HG03108 (cell line): ENCODE measurements around the gene TMED9.
"Not testable (repeated sequence)": the region's sequence is repeated elsewhere in the genome, so short reads cannot be mapped to it uniquely, and the experiment has no call there.

Experiments
- ATAC-seq: cut with Tn5 transposase; IDR thresholded peaks from one replicate; pipeline ENCODE4 v1.9.1; 2021; ENCODE audit warnings: moderate library complexity; ENCODE audit not compliant: unreplicated experiment

TMED9 gene

DNA sequence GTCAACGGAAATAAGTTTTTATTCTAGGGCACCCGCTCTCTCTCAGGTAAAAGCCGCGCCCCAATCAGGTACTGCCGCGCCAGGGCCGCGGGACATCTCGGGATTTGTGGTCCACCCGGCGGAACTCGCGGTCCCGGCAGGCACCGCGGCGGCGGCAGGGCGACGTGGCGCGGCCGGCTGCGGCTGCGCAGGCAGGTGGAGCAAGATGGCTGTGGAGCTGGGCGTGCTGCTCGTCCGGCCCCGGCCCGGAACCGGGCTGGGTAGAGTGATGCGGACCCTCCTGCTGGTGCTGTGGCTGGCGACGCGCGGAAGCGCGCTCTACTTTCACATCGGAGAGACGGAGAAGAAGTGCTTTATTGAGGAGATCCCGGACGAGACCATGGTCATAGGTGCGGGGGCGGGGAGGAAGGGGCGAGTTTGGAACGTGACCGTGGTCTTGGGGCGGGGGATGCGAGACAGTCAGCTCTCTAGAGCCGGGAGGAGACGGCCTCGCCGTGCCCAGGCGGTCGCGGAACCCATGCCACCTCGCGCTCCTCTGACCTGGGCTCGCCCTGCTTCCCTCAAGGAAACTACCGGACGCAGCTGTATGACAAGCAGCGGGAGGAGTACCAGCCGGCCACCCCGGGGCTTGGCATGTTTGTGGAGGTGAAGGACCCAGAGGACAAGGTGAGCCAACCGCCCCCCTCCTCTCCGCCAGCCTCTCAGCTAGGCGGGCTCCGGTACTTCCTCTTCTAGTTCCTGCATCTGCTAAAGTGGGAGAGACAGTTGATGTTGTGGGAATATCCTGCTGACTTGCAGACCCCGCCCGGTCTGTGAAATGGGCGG, at the start of gene TMED9:
TMED9 (plus strand) TSS at position 194 of the 825 bp plus-strand sequence; CDS start at position 206, 12 bp downstream.
- ATAC-seq: peak; percentile 93

DNA sequence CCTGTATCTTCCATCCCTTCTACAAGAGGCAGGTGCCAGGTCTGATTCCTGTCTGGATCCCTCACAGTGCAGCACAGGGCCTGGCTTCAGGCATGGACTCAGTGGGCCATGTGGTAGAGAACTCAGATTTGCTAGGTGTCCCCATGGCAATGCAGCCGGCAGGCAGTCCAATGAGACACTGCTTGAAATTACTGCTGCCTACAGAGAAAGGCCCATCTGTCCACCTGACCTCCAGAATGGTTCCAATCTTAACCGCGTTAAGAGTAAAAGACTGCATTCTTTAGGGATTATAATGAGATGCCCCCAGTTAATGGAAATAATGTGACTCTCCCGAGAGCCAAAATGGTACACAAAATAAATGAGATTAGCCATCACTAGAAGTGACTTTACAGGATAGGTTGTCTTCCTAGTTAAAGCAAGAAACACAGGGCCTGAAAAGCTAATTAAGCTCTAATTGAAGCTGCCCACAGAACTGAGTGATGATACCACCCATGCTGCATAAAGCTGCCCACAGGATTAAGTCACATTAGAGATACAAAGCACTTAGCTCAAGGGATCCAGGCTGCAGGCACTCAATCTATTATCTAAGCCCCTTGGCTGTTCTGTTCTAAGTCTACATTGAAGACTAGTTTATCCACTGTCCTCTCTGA, 49.1 kb upstream of the TMED9 start:
- ATAC-seq: no peak

DNA sequence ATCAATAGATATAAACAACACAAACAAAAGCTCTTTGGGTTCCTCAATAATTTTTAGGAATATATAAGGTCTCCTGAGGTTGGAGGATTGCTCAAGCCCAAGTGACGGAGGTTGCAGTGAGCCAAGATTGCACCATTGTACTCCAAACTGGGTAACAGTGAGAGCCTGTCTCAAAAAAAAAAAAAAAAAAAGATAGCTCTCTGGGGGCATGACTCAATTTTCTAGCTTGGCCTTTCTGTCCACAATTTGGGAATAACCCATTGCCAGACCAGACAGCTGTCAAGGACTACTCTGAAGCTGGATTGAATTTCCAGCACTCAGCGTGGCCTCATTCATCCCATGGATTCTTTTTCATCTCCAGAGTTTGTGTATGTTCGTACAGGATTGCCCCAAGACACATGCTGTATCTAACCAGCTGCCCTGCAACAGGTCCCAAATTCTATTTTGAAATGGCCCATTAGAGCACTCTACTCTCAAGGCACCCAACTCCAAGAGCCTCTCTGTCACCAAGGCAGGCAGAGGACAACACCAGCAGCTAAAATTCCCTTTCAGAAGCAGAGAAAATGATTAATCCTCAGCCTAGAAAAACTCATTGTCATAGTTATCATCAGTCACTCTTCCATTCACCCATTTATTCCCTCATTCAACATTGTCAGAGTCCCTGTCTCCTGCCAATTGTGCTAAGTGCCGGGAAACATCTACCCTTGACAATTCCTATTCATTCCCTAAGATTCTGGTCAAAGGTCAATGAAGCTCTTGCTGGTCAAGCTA, 46.3 kb upstream of the TMED9 start:
- ATAC-seq: no peak

DNA sequence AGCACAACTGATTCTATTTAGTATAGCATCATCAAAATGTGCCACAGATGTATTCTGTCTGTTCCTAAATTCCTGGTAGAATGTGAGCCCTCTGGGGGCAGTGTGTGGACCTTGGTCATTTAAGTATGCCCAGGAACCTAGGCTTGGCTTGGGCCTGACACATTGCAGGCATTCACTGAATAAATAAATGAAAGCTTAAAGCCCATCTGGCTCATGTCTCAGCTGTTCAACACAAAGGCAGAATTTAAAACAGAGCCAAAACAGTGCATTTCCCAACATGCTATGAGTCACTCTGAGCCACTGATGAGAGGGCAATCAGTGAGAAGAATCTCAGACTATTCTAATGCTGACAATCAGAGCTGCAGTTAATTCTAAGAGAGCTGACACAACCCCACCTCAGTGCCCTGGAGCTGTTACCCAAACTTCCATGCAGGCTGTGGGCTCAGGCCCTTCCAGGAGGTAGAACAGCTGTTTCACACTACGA, 45.7 kb upstream of the TMED9 start:
- ATAC-seq: no peak

DNA sequence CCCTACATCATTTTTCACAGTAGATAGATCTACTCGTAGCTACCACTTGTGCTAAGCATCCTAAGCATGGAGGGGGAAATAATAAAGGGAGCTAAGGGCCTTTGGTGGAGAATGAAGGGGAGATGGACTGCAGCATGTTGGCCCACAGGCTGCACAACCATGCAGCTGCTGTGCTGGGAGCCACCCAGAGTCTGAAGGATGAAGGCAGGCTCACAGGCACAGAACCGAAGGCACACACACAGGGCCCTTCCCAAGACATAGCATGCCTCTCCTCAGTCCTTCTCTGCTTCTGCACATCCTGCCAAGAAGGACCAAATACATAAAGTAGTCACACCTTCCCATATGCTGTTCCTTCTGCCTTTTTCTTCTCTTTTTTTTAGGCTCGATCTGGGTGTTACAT, 44.3 kb upstream of the TMED9 start:
- ATAC-seq: no peak

DNA sequence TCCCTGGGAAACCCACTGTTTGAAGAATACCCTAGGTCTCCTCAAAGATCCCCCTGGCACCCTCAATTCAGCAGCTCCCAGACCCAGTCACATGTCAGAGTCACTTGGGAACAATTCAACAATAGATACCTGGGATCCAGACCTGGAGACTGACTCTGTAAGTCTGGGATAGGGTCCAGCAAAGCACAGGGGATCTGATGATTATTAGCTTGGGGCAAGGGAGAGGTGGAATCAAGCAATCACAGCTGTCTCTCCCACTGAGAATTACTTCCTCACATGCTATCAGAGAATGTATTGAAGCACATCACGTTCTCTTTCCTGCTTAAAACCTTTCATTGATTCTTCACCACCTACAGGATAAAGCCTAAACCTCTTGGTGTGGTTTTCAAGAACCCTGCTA, 43.5 kb upstream of the TMED9 start:
- ATAC-seq: no peak

DNA sequence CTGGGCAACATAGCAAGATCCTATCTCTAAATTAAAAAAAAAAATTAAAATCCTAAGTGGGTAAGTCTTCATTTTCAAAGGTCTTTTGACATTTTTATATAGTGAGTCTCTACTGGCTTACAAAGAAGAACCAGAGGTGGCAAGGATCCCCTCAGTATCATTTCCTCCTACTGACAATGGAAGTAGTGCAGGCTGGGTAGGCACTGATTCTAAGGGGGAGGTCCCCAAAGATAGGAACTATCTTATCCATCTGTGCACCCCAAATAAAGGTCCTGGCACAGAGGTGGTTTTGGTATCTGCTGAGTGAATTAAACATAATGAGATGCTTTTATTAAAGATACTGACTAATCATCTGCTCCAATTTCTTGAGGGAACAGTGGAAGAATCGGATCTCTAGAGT, 41.9 kb upstream of the TMED9 start:
- ATAC-seq: no peak

DNA sequence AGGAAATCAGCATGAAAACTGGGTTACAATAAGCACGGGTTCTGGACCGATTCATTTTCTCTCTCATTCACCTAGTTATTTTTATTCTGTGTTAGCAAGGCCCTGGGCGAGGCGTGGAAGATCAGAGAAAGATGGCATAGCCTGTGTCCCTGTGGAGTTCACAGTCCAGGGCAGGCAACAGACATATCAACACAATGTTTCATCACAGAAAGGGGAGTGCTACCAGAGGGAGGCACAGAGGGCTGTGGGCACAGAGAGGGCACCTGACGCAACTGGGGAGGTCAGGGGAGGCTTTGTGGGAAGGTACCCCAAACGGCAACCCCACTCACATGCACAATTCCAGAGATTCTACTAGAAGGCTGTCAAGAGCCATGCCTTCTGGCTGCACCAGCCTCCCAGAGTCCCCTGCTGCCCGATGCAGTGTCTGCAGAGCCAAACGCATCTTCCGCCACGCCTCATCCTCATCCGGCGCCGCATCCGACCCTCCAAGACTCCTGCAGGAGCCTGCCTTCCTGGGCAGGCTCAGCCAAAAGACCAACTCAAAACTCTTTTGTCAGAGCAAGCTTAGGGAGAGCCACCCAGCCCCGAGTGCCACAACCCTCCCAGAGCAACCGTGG, 39.1 kb upstream of the TMED9 start:
- ATAC-seq: no peak

DNA sequence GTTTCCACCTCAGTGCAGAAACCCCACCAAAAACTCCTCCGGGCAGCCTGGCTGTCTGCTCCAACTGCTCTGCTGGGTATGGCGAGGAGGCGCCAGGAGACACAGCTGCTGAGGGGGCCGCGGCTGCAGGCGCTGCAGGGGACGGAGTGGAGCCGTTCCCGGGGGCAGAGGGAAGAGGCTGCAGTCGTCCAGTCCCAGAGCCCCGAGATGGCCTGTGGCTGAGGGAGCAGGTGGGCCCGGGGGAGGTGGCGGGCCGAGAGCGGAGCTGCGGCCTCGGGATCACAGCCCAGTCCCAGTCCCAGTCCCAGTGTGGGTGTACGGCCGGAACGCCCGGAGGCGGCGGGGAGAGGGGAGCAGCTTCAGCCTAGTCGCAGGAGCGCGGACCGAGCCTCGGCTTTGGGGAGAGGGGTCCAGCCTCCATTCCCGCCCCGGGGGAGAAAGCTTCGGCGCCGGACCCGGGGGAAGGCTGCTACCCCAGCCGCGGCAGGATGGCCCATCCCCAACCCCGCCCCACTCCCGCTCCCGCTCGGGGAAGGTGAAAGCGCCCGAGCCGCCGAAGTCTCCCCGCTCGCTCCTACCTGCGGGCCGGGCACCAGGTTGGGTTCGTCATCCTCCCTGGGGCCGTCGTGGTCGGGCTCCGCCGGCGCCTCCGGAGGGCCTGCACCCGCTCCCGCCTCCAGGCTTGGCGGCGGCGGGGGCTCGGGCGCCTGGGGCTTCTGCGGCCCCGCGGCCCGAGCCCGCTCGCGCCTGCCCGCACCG, 38.2 kb upstream of the TMED9 start:
- ATAC-seq: peak; percentile 31

DNA sequence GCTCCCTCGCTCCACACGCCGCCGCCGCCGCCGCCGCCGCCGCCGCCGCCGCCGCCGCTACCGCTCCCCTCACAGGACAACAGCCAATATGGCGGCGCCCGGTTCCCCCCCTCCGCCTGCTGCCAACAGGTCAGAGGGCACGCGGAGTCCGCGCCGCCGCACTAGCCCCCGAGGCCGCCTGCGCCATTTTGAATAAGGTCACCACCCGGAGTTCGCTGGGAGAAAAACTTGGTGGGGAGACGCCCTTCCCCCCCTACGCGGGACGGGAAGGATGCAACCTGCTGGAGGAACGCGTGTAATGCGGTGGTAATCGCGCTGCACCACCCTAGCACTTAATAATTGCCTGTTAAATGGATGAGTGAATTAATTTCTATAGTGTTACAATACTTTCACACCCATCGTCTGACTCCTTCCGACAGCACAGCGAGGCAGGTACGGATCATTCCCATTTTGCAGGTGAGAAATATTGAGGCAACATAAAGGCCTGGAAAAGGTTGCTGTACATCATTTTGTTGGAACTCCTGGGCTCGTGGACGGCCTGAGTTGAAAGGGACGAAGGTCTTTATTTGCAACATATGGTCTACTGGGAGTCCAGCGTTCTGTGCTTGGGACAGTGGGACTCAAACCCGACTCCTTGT, 37.4 kb upstream of the TMED9 start, which contains the start of gene FAM193B:
FAM193B (minus strand) TSS at position 90 of the 638 bp plus-strand sequence. CDS start 105 bp downstream, outside the sequence.
- ATAC-seq: peak; percentile 89

DNA sequence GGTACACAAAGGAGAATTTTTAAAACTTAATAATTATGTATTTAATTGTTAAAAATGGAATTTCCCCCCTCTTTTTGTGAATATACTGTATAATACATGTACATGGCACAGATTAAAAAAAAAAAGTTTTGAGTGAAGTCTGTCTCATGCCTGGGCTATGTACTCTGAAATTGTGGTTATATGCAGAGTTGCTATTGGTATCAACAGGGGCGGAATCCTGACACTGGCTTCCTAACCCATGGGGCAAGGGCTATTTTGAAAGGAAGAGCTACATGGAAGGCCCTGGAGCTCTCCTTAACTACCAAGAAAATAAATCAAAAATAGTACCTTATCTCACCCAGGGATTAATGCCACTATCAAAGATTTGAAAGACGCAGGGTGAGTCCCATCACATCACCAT, 36.8 kb upstream of the TMED9 start:
- no peak for ATAC-seq

DNA sequence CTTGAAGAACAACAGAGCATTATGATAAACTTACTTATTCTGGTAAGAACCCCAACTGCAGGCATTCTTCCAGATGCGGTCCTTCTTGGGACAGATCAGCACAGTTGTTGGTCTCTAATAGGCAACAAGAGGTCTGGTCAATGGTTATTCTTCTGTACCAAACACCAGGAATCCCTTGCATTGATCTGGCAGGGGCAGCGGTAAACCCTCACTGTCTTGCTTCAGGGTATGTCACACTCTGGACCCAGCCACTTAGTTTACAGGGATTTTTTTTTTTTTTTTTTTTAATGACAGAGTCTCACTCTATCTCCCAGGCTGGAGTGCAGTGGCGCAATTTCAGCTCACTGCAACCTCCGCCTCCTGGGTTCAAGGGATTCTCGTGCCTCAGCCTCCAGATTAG, 36.3 kb upstream of the TMED9 start:
- no peak for ATAC-seq

DNA sequence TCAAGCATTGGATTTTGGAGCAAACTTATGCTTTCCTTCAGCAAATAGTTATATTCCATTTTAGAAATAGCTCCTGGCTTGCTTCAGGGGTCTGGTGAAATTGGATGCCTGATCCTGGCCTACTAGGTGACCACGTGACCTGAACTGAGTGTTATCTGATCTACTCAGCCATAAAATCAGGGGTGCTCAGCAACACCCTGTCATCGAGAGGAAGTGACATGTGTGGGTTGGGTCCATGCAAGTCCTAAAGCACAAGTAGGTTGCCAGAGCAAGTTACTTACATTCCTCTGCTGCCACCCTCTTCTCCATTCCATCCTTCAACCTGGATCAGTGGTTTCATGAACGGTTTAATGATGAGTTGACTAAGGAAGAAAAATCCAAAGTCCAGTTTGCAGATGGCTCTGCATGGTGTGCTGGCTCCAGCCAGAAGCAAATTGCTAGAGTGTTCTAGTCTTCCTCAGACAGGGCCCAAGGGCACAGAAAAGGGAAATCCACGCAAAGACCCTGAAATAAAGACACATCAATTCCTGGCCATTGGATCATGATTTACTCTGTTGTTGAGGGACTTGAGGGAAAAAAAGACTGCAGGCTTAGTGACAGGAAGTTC, 34.9 kb upstream of the TMED9 start:
- no peak for ATAC-seq

DNA sequence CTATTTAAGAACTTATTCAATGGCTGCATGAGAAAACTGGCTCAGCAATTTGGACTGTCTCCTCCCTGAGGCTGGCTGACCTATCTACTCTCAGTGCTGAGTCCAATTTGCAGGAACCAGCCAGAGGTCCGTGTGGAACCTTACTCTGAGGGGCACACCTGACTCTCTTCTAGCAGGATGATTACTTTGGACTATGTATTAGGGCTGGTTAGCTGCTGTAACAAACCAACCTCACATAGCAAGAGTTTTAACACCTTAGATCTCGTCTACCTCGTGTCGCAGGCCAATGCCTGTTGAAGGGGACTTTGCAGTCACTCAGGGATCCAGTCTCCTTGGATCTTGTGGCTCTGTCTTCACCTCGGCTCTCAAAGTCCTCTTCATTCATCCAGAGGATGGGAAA, 34.2 kb upstream of the TMED9 start:
- ATAC-seq: no peak

DNA sequence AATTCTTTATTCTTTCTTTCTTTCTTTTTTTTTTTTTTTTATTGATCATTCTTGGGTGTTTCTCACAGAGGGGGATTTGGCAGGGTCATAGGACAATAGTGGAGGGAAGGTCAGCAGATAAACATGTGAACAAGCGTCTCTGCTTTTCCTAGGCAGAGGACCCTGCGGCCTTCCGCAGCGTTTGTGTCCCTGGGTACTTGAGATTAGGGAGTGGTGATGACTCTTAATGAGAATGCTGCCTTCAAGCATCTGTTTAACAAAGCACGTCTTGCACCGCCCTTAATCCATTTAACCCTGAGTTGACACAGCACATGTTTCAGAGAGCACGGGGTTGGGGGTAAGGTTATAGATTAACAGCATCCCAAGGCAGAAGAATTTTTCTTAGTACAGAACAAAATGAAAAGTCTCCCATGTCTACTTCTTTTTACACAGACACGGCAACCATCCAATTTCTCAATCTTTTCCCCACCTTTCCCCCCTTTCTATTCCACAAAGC, 32.5 kb upstream of the TMED9 start:
- ATAC-seq: not testable (repeated sequence)

DNA sequence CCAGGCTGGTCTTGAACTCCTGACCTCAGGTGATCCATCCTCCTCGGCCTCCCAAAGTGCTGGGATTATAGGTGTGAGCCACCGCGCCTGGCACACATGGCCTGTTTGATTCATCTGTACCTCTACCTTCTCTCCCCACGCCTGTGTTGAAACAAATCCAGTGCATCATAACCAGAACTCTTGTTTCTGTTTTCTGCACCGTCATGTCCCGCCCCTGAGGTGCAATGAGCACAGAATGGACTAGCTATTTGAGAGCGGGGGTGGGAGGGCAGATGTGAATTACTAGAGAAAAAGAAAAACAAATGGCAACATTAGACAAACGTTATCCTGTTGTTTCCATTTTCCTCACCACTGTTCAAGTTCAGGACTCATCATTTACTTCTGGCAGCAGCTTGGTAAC, 27.0 kb upstream of the TMED9 start:
- ATAC-seq: no peak

DNA sequence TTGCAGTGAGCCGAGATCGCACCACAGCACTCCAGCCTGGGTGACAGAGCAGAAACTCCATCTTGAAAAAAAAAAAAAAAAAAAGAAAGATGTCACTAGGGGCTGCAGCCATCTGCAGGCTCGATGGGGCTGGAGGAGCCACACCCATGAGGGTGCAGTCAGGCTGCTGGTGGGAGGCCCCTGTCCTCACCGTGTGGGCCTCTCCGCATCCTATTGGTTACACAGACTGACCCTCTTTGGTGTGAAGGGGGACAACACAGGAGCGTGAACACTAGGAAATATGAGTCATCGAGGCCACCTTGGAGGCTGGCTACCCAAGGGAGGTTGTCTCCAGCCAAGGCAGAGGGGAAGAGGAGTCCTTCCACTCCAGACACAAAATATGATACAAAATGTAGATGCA, 23.7 kb upstream of the TMED9 start:
- no peak for ATAC-seq

DNA sequence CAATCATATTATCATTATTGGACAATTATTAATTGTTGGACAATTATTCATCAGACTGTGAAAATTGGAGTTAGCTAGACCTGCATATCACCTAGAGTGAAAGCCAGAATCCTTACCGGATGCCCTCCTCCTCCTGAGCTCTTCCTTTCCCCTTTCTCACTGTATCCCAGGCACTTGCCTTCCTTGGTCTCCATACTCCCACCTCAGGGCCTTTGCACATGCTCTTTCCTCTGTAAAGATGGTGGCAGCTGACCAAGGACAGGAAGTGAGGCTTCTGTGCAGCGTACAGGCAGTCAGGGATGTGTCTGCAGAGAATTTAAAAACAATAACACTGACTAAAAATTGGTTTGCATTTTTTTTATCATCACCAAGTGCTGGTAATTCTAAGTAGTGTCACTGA, 22.1 kb upstream of the TMED9 start:
- no peak for ATAC-seq

DNA sequence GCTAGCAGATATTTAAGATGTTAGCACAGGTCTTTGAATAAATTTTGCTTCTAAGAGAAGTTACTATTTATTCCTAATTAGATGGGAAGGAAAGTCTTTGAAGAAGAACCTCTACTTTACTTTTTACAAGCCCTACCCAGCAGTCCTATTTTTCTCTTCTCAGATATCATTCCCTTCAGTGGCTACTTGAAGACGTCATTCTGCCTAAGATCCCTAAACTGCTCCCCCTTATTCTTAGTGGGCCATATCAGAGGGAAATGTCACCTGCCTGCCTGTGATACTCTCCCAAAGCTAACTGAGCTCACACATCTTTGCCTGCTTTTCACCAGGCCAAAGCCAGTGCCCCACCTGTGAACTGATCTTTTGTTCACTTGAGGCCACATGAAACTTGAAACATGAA, 16.5 kb upstream of the TMED9 start:
- no peak for ATAC-seq
